ENCODE results near the gene TRUB1.
"Not testable (repeated sequence)": the region's sequence is repeated elsewhere in the genome, so short reads cannot be mapped to it uniquely, and the experiment has no call there.

TRUB1 gene

DNA sequence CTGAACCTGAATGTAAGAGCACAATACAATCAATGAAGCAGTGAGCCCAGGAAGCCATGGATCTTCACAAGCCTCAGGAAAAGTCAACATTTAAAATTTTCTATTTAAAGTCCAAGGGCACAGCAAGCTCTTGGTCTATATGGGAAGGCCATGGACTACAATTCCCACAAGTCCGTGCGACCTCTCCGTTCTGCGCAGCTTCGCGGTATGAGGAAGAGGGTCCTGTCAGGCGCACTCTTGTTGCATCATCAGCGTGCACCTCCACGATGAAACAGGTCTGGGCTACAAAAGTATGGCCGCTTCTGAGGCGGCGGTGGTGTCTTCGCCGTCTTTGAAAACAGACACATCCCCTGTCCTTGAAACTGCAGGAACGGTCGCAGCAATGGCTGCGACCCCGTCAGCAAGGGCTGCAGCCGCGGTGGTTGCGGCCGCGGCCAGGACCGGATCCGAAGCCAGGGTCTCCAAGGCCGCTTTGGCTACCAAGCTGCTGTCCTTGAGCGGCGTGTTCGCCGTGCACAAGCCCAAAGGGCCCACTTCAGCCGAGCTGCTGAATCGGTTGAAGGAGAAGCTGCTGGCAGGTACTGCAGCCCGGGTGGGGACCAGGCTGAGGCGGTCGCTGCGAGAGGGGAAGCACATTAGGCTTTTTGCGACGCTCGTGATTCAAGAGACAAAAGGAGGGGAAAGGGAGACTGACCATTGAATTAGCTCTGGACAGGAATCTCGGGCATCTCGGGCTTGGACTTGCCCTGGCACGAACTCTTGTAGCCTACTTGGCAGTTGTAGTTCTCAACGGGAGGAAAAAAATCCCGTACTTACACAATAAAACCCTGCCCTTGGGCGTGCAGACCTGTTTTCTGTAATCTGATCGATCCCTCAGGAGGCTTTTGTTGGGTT is at the start of gene TRUB1:
TRUB1 (plus strand) TSS at position 234 of the 894 bp plus-strand sequence; CDS start at position 293, 59 bp downstream.
- no peak for DNase-seq

DNA sequence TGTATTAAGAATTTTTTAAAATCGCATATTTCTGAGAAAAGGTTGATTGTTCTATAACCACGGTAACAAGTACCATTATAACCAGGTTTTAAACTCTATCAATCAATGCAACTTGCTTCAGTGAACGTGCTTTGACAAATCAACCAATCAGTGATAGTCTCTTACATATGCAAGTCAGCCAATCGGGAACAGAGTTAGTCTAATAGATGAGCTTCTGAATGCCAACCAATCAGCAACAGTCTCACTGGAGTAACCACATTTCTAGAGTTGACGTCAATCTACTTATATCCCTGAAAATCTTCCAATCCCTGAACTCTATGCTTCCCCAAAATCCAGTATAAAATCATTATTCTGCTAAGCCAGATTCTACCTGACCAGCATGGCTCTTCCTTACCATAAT is 44.7 kb upstream of the TRUB1 start:
- no peak for DNase-seq

DNA sequence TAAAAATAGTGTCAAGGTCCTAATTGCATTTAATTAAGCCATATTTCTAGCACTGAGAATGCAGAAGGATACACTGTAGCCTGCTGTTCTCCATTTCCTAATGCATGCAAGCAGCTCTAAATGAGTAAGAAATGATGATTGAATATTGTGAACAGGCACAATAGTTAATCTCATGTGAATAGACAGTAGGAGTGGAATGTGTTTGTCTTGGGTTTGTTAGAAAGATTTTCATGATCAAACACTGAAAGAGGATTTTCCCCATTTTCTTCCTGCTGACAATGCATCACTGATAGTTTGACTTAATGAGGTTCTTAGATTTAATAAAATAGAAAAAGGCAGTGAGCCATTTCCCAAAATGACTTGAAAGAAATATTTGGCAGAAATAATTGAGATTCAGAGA is 43.1 kb upstream of the TRUB1 start:
- no peak for DNase-seq

DNA sequence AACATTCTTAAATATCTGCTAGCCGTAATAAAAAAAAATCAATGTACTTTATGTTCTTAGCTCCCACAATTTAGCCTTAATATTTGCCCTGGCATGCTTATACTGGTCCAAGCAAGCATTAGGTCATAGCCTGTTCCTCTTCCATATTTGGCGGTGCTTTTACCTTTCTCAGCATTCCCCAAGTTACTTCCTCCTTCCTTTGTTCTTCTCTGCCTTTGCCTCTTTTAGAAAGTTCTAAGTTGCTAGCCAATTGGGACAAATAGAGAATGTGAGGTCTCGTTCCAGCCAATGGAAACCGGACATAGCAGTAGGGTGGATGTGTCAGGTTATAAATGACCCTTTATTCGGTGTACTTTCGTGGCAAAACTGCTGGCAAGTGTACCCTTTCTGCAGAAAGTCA is 41.0 kb upstream of the TRUB1 start:
- not testable (repeated sequence) for DNase-seq

DNA sequence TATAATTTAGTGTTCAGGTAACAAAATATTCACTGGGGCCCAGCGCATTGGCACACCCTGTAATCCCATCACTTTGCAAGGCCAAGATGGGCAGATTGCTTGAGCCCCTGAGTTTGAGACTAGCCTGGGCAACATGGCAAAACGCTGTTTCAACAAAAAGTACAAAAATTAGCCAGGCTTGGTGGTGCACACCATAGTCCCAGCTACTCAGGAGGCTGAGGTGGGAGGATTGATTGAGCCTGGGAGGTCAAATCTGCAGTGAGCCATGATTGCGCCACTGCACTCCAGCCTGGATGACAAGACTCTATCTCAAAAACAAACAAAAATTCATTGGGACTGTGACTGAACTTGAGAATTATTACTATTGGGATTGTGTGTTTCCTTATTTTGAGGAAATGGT is 40.4 kb upstream of the TRUB1 start:
- DNase-seq = no peak

DNA sequence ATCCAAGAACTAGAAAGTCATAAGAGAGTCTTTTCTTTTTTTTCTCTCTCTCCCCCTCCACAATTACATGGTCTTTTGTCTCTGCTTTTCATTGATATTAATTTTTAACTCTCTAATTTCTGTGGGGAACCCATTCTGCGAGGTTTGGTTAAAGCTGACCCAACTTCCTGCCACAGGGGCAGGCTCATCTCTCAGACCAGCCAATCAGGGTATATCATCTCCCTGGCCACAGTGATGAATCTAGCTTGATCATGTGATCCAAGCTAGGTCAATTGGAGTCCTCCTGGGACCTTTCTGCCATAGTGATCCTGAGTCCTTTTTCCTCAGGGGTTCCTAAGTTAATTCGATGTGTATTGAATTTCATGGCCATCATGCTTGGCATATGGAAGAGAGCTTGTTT is 38.0 kb upstream of the TRUB1 start:
- DNase-seq = no peak

DNA sequence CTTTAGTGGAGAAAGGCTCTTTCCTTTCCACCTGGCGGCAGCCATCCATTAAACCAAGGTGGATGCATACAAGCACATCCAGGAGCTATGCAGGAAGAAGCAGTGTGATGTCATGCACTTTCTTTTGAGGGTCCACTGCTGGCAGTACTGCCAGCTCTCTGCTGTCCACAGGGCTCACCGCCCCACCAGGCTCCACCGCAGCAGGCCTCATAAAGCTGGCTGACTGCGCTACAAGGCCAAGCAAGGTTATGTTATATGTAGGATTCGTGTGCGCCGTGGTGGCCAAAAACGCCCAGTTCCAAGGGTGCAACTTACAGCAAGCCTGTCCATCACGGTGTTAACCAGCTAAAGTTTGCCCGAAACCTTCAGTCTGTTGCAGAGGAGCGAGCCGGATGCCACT is 37.3 kb upstream of the TRUB1 start:
- no peak for DNase-seq

DNA sequence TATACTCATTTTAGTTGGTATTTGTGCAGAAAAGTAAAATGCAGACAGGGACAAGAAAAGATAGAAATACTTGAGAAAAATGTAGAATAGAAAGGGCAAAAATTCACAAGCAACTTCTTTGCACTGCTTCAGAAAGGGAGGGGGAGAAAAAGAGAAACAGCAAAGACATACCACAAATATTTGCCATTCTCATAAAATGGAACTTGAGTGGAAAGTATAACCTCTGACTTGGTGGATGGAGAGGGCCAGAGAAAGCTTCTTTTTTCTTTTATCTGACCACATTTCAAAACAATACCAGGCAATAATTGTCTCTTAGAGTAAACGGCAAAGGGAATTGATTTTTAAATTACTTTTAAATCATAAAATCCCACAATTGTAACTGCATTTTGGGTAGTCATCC is 35.8 kb upstream of the TRUB1 start:
- no peak for DNase-seq

DNA sequence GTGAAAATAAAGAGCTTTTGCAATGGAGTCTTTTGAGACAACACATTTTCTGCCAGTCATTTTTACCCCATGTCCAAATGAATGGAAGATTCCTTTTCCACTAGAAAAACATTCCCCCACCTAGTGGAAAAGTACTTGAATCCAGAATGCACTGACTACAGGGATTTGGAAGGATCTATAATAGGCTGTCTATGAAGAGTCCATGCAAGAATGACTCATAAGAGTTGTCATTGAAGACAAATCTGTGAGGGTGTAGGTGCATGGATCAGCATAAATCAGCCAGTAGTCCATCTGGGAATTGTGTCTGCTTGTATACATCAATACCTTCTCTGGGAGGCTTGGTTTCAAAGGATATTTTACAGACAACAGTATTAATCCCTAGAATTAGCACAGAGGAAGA is 32.5 kb upstream of the TRUB1 start:
- DNase-seq = no peak

DNA sequence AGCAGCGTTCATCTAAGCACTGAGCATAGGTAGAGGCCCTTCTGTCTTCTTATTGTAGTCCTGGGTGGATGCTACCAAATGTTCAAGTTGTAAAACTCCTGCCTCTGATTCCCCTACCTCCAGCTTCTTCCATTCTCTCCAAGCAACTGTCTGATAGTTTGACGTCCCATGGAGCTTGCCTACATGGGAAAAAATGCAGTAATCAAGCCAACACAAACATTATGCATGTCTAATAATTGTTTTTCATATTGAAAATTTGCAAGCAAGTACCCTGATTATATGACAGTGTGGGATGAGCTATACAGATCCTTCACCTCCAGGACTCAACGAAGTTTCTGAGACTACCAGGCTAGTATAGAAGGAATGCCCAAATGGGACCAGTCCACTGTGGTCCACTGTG is 31.0 kb upstream of the TRUB1 start:
- DNase-seq = no peak

DNA sequence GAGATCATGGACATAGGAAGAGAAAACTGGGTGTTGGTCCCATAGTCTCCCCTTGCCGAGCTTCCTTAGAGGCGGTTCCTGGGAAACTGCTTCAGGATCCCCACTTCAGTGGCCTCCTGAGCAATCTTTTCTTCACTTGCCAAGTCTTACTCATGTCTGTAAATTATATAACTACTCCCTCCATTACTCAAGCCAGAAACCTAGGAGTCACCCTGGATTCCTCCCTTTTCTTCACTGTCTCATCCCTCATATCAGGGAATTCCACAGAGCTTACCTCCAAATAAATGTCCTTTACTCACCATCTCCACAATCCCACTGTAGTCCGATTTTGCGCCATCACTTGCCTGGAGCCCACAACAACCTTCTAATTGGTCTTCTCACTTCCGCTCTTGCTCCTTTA is 29.1 kb upstream of the TRUB1 start:
- no peak for DNase-seq

DNA sequence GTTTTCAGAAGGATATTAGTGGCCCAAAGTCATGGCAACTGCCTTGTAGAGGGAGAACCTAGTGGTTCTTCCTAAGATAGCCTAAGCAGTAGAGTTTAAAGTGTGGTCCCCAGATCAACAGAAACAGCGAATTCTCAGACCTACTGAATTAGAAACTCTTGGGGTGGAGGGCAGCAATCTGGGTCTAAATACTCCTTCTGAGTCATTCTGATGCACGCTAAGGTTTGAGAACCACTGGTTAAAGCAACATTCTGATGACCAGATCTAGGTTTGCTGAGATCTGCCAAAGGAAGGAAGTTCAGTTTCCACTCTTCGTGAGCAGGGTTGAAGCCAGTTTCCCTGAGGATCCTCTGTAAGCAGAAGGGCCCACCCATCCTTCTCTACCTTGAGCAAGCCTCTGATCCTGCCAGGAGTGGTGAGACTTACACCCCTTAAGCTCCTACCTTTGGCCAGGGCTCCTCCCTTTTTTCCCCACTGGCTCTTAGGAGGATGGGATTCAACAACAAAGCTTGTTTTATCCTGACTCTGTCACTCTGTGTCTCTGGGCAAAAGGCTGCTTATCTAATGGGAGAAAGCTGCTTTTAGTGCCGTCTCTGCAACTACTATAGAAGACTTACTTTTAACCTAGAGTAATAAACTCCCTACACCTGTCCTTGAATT is 26.8 kb upstream of the TRUB1 start:
- no peak for DNase-seq

DNA sequence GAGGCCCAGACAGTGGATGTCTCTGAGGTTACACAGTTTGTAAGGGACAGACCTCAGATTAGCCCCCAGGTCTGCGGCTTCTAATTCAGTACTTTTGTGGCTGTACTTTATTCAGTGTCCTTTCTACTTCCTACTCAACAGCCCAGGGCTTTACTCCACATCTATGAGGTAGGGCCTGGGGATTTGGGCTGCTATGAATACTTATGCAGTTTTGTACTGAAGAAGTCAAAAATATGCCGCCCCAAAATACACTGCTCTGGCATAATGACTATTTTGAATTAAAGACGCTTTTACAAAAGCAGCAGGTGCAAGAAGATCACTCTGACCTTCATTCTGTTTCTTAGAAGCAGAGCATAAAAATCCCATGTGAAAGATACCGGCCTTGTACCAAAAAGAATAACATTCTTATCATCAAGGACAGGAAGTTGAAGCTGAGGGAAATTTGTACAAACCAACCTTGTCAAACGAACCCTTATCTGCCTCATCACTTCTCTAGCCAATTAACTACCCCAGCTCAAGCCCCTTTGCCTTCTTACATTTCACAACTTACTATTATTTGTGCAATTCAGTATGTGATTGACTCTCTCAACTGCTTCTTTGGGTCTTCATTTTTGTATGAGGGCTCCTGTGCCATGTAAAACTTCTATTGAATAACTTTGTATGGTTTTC is 26.1 kb upstream of the TRUB1 start:
- no peak for DNase-seq

DNA sequence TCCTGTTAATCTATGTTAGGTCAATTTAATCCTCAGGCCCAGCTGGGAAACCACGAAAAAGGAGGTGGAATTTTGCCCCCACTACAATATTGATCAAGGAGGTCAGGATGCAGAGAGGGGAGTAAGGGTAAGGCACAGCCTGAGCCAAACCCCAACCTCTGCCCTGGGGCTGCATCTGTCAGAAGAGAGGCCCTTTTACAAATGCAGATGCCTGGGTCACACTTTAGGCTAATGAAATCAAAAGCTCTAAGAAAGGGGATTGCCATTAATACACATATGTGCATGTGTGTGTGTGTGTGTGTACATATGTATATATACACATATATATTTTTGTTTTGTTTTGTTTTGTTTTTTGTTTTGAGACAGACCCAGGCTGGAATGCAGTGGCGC is 25.5 kb upstream of the TRUB1 start:
- no peak for DNase-seq

DNA sequence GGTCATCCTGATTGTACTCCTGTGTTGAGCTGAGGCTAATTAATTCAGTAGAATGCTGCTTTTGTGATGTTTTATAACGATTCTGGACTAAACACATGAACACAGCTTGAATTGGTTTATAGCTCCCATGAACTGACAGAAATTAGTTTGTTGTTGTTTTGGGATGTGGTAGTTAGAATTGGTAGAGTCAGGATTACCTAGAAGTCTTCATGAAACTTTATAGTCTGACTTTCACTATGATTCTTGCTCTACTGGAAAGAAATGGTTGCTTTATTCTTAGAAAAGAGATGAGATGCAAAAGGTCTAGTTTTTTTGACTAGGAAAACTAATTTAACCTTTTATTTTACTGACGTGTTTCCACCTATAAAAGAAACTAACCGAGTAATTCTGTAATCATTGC is 23.4 kb upstream of the TRUB1 start:
- DNase-seq = no peak

DNA sequence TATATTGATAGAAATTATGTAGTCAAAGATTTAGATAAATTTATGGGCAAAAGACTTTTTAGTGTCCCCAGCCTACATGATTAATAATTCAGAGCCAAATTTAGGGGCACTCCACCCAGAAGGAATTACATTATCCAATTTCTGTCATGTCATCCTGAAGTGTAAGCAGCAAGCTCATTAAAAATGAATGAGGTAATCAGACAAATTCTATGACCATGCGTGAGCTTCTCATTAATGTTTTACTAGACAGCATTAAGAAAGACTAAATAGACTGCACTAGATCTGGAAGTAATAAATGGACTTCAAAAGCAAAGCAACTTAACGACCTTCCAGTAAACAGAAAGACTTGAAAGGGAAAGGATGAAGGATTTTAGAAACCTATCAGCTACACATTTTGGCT is 22.7 kb upstream of the TRUB1 start:
- no peak for DNase-seq

DNA sequence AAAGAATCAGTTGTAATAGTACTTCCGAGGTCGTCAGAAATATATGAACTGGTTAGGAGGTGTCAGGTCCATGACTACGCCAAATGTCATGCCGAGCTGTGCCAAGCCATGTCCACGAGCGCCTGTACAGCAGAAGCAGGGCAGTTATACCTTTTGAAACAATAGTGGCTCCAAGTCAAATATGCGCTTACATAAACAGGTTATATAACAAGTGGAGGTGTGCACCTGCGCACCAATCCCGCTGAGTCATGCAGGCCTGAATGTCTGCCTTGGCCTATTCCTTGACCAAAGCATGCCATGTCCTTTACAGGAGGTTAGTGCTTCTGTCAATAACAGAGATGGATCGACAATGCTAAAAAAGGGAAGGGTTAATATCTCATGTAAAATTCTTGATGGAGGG is 21.3 kb upstream of the TRUB1 start:
- DNase-seq = no peak

DNA sequence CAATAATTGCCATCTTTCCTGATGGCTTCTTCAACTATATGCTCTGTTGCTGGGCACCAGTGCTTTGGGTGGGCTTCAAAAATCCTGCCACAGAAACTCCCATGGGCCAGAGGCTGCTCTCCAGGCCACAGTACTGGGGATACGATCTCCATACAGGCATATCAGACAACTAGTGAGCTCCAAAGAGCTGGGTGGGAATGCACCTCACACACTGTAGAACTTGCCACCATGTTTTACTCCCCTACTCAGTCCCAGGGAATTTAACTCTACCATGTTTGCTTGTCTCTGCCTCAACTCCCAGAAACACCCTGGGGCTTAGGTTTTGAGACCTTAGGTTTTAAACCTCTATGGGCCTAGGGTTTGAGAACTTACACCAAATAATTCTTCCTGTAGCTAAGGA is 20.5 kb upstream of the TRUB1 start:
- DNase-seq = no peak

DNA sequence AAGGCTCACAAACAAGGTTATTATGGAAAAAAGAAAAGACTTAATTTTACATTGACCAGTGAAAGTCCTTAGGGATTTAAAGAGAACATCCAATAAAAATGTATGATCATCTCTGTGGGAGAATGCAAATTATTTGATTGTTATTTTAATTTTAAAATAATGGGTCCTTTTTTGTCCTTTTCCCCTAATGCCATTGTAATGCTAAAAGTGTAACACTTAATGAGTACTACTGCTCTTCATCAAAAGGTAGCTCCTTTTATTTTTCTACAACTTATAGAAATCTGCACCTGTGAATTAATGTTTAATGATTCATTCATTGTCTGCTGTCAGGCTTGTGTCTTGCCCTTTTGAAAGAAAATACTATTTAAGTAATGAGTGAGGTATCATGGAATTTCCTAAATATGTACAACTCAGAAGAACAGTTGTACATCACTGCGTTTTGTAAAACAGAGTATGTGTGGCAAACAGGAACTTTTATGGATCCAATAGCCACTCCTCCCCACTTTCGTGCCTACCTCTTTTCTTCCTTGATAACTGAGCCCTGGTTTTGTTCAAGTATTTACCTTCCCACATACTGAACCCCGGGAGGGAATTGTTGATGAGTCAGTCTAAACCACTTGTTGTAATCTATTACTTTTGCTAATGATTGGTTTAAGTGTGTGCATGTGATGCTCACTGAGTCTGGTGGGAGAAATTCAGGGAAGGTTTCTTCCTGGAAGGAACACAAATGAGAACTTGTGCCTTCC is 19.9 kb upstream of the TRUB1 start:
- DNase-seq = no peak

DNA sequence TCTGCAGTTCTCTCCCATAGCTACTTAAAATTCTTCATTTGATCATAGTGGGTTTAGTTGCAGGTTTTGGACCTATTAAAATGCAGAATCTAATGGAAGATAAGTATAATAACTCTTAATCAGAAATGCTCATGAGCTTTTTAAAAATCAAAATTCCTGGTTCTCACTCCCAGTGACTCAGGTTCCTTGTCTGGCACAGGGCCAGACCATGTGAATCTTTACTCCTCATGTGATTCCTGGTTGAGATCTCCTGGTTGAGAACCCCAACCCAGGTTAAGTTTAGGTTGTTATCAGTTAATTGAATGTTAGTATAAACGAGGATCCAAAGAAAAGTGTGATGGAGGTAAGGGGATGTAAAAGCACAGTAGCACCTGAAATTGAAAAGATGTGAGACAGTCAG is 17.5 kb upstream of the TRUB1 start:
- DNase-seq = no peak

DNA sequence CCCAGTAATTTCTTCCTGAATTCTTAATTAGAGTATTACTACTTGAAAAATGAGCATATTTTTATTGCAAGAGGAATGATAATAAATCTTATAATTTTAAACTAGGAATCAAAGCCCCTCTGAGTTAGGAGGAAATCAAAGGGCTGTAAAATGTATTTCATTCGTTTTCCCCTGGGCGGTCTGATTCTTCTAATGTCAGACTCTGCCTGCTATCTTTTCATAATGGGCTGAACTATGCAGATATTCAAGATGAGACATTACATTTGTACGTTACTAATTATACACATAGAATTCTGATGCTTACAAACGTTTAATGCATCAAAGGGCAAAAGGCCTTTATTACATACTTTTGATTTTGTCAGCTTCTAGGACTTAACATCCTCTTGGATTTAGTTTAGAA is 16.0 kb upstream of the TRUB1 start:
- no peak for DNase-seq

DNA sequence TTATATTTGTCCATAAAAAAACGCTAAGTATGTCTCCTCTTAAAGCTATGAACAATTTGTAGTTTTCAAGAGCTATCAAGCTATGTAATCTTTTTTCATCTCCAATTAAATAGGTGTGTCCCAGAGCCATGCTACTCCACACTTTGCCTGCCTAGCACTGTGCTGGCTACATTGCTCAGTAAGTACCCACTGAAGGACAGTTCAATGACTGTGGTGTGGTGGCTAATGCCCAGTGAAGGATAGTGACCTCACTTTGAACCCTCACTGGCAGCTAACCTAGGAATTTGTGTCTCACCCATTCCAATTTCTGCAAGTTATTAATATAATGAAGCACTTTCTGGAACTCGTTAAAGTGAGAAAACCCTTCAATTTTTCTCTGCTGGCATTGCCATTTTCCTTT is 14.4 kb upstream of the TRUB1 start:
- no peak for DNase-seq

Measured in cortex of kidney (tissue), 1 donor.